Retinal pigment epithelial cell (primary cell): ENCODE results near the gene RETREG1.

Experiments used
- DNase-seq: peaks from one replicate; pipeline ENCODE4 v3.0.0-alpha.2; 2010; ENCODE audit warnings: low read depth
- H3K4me3 ChIP-seq: 2 replicates; pipeline ENCODE4 v1.5.1; 2011; ENCODE audit warnings: mild to moderate bottlenecking, low read length, control low read depth, moderate library complexity
- CTCF ChIP-seq: conservative IDR thresholded peaks from 2 replicates; pipeline ENCODE4 v1.5.1; 2011; ENCODE audit warnings: low read depth, low read length, control low read depth, inconsistent platforms

Gene RETREG1

DNA sequence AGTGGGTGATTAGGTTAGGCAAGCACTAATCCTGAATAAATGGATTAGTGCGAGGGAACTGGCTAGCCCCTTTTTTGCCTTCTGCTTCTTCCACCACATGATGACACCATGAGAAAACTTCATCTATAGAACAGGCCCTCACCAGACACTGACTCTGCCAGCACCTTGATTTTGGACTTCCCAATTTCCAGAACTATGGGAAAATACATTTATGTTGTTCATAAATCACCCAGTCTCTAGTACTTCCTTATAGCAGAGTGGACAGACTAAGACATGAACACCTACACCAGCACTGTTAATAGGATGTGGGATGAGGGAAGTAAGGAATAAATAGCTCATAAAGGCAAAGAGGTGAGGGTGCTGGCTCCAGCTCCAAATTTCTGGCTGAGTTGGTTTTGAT, 152.6 kb downstream of the RETREG1 start:
- no peak for DNase-seq
- H3K4me3 ChIP-seq: peak overlapping the region; percentile 90

GRCh38 chr5:16461782-16462181, 155.0 kb downstream of the RETREG1 start:
- DNase-seq: peak; percentile 17

More for the DNA sequence above, 152.6 kb downstream of the RETREG1 start:
- no peak for TF ChIP-seq CTCF

GRCh38 chr5:16461026-16461425, 155.8 kb downstream of the RETREG1 start:
- TF ChIP-seq CTCF: no peak
- DNase-seq: no peak
- no peak overlapping the region for H3K4me3 ChIP-seq

More at GRCh38 chr5:16461782-16462181, 155.0 kb downstream of the RETREG1 start:
- TF ChIP-seq CTCF: no peak
- no peak overlapping the region for H3K4me3 ChIP-seq

DNA sequence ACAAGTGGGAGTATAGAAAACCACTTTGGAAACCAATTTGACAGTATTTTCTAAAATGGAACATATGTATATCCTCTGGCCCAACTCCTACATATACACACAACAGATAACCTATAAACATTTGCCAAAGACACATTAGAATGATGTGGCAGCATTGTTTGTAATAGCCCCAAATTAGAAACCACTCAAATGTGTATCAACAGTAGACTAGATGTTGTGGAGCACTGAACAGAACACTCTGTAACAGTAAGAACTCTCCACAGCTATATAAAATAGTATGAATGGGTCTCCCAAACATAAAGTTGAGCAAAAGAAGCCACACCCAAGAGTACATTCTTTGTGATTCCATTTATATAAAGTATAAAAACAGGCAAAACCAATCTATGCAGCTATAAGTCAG, 157.3 kb downstream of the RETREG1 start:
- DNase-seq: no peak
- no peak for TF ChIP-seq CTCF
- H3K4me3 ChIP-seq: no peak overlapping the region

DNA sequence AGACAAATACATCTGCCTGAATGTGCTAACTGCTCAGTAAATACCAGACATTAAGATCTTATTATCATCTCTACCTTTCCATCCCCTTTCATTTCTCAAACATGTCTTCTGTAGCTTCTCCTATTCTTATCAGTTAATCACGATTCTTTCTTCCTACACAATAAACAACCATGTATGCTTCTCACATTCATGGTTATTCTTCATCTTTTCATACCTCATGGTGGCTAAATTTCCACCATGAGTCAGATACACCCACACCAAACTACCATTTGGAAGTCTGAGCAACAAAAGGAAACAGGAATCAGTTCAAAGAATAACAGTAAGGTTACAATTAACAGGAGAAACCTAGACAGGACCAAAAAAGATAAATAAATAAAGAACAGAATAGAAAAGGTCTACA, 158.9 kb downstream of the RETREG1 start:
- H3K4me3 ChIP-seq: no peak overlapping the region
- no peak for TF ChIP-seq CTCF
- no peak for DNase-seq

GRCh38 chr5:16457451-16457850, 159.3 kb downstream of the RETREG1 start:
- H3K4me3 ChIP-seq: no peak overlapping the region
- TF ChIP-seq CTCF: peak; percentile 37
- no peak for DNase-seq

DNA sequence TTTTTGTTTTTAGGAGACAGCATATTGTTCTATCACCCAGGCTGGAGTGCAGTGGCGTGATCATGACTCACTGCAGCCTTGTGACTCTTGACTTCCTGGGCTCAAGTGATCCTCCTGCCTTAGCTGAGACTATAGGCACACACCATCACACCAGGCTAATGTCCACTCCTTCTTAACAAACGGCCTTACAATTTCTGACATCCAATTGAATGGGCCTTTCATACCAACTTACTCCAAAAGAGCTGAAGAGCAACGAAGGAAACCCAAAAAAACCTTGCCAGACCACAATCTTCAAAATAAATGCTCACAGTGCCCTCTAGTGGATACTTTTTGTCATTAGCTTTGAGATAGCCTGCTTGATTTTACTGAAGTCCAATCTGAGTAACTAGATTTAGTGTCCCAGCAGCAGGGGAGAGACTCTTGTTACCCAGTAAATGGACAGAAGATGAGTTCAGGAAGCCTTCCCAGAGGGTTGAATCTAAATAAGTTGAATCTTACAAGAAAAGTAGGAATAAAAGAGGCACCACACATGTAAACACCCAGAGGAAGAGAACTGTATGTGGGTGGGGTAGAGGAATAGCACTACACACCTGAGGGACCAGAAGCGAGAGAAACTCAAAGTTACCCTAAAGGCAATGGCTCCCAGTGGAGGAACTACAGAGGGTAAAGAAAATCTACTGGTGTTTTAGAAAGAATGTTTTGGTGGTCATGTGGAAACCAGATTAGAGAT, 160.5 kb downstream of the RETREG1 start:
- peak; percentile 63 for TF ChIP-seq CTCF
- H3K4me3 ChIP-seq: no peak overlapping the region
- DNase-seq: peak; percentile 52
